Measurements from ENCODE around the gene ITIH4.
"Not testable (repeated sequence)": the region's sequence is repeated elsewhere in the genome, so short reads cannot be mapped to it uniquely, and the experiment has no call there.

DNA sequence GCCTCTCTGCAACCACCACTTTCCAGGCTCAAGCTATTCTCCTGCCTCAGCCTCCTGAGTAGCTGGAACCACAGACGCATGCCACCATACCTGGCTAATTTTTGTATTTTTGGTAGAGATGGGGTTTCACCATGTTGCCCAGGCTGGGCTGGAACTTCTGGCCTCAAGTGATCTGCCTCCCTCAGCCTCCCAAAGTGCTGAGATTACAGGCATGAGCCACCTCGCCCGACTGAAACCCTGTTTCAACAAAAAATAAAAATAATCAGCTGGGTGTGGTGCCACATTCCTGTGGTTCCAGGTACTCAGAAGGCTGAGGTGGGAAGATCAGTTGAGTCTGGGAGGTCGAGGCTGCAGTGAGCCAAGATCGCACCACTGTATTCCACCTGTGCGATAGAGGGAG, 54.0 kb downstream of the ITIH4 start:
- not testable (repeated sequence) for TF ChIP-seq POLR2A (IDR thresholded peaks at IDR 0.05)
- TF ChIP-seq, protein P1, sequence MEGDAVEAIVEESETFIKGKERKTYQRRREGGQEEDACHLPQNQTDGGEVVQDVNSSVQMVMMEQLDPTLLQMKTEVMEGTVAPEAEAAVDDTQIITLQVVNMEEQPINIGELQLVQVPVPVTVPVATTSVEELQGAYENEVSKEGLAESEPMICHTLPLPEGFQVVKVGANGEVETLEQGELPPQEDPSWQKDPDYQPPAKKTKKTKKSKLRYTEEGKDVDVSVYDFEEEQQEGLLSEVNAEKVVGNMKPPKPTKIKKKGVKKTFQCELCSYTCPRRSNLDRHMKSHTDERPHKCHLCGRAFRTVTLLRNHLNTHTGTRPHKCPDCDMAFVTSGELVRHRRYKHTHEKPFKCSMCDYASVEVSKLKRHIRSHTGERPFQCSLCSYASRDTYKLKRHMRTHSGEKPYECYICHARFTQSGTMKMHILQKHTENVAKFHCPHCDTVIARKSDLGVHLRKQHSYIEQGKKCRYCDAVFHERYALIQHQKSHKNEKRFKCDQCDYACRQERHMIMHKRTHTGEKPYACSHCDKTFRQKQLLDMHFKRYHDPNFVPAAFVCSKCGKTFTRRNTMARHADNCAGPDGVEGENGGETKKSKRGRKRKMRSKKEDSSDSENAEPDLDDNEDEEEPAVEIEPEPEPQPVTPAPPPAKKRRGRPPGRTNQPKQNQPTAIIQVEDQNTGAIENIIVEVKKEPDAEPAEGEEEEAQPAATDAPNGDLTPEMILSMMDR (IDR thresholded peaks at IDR 0.05), result not testable (repeated sequence)
